Suprapubic skin (tissue), 4 donors: ENCODE results near the gene MINDY1.

Experiments used
- EP300 ChIP-seq: sonication (generic); formaldehyde crosslinking; IDR thresholded peaks from one replicate; pipeline ENCODE4 v1.6.1; 2017; ENCODE audit warnings: antibody characterized with exemption
- POLR2A ChIP-seq, 2 donors: fragments of 450-650 bp; IDR thresholded peaks; one replicate each; pipeline ENCODE4 v1.6.1; 2017; ENCODE audit warnings: antibody characterized with exemption in 2 of 2, mild to moderate bottlenecking in 2 of 2, moderate library complexity in 2 of 2
- POLR2AphosphoS5 ChIP-seq, 3 donors: sonication (generic); formaldehyde crosslinking; IDR thresholded peaks; one replicate each; pipeline ENCODE4 v1.6.1; 2017; ENCODE audit warnings: antibody characterized with exemption in 3 of 3
- TF ChIP-seq, protein P1 (sequence below), 2 donors: fragments of 200-600 bp in 1 of 2; fragments of 450-650 bp in 1 of 2; sonication (generic) in 1 of 2; IDR thresholded peaks; one replicate each; pipeline ENCODE4 v1.5.1; 2016 to 2019; ENCODE audit warnings: antibody characterized with exemption in 2 of 2, mild to moderate bottlenecking in 1 of 2, moderate library complexity in 1 of 2

GRCh38 chr1:150997126-150997872 is 9.4 kb downstream of the MINDY1 start:
- no peak for TF ChIP-seq POLR2A (IDR thresholded peaks at IDR 0.05)
- TF ChIP-seq, protein P1, sequence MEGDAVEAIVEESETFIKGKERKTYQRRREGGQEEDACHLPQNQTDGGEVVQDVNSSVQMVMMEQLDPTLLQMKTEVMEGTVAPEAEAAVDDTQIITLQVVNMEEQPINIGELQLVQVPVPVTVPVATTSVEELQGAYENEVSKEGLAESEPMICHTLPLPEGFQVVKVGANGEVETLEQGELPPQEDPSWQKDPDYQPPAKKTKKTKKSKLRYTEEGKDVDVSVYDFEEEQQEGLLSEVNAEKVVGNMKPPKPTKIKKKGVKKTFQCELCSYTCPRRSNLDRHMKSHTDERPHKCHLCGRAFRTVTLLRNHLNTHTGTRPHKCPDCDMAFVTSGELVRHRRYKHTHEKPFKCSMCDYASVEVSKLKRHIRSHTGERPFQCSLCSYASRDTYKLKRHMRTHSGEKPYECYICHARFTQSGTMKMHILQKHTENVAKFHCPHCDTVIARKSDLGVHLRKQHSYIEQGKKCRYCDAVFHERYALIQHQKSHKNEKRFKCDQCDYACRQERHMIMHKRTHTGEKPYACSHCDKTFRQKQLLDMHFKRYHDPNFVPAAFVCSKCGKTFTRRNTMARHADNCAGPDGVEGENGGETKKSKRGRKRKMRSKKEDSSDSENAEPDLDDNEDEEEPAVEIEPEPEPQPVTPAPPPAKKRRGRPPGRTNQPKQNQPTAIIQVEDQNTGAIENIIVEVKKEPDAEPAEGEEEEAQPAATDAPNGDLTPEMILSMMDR (IDR thresholded peaks at IDR 0.05): no peak
- TF ChIP-seq POLR2AphosphoS5 (IDR thresholded peaks at IDR 0.05): no peak
- TF ChIP-seq EP300: no peak
